SKM-1 treated with dmso at 0.1 percent for 144 hours (cell line): Measurements from ENCODE around the gene PTAFR.

Source experiments
- DNase-seq: peaks from one replicate; lab custom pipeline; 2025; ENCODE audit not compliant: unreplicated experiment; lab: John Stamatoyannopoulos, UW

Gene PTAFR

DNA sequence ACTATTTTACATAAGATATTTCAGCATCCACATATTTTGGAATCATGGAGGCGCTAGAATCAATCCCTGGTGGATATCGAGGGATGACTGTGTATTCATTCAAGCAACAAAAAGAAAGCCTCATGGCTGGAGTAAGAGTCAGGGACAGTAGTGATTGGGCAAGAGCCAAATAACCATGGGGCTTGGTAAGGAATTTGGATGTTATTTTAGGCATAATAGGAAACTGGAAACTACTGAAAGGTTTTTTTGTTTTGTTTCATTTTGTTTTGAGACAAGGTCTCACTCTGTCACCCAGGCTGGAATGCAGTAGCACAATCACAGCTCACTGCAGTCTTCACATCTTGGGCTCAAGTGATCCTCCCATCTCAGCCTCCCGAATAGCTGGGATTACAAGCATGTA lies 54.3 kb downstream of the PTAFR start:
- no peak for DNase-seq

DNA sequence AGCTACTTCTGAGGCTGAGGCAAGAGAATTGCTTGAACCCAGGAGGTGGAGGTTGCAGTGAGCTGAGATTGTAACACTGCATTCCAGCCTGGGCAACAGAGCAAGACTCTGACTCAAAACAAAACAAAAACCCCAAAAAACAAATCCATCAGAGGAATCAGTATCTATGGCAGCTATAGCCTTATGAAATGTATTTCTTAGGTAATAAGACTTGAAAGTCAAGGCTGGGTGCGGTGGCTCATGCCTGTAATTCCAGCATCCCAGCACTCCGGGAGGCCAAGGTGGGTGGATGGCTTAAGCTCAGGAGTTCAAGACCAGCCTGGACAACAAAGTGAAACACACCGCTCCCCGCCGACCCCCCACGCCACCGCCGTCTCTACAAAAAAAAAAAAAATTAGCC lies 56.9 kb downstream of the PTAFR start:
- DNase-seq: no peak

DNA sequence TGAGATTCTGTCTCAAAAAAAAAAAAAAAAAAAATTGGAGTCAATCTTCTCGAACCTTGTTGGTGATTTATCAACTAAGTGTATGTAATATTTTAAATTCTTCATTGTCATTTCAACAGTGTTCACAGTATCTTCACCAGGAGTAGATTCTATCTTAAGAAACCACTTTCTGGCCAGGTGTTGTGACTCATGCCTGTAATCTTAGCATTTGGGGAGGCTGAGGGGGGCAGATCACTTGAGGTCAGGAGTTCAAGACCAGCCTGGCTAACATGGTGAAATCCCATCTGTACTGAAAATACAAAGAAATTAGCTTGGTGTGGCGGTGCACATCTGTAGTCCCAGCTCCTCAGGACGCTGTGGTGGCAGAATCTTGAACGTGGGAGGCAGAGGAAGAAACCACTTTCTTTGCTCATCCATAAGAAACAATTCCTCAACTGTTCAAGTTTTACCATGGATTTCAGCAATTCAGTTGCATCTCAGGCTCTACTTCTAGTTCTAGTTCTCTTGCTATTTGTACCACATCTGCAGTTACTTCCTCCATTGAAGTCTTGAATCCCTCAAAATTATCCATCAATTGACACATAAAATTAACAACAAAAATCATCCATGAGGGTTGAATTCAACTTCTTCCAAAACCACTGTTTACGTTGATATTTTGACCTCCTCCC lies 57.7 kb downstream of the PTAFR start:
- no peak for DNase-seq

DNA sequence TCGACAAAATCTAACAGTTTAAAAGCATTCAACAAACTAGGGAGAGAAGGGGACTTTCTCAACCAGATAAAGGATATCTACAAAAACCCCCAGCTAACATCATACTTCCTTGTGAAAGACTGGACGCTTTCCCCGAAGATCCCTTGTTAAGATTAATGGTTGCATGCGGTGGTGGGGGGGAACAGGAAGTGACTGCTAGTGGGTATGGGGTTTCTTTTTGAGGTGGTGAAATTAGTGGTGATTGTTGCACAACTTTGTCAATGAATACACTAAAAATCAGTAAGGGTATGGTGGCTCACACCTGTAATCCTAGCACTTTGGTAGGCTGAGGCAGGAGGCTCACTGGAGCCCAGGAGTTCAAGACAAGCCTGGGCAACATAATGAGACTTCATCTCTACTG lies 61.2 kb downstream of the PTAFR start:
- DNase-seq: peak; percentile 95

DNA sequence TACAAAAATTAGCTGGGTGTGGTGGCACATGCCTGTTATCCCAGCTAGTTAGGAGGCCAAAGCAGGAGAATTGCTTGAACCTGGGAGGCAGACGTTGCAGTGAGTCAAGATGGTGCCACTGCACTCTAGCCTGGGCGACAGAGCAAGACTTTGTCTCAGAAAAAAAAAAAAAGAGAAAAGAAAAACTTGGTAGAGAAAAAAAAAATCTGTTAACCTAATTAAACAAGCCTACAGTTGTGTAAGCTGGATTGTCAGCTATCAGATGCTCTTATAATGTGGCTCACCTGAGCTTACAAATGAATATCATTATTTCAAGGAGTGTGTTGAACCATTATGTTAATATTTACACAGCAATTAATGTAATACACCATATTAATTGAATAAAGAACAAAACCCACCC lies 61.6 kb downstream of the PTAFR start:
- no peak for DNase-seq

DNA sequence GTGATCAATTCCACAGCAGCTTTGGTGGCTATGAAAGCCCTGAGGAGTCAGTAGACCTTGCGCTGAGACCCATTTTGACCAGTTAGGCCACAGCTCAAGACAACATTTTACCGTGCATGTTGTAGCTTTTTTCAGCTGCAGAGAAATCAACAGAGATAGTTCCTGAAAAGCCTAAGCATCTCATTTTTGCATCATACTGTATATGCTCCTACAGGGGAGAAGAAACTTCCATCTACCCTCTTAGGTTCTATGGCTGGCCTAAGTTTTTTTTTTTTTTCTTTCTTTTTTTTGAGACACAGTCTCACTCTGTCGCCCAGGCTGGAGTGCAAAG lies 63.3 kb downstream of the PTAFR start:
- no peak for DNase-seq

DNA sequence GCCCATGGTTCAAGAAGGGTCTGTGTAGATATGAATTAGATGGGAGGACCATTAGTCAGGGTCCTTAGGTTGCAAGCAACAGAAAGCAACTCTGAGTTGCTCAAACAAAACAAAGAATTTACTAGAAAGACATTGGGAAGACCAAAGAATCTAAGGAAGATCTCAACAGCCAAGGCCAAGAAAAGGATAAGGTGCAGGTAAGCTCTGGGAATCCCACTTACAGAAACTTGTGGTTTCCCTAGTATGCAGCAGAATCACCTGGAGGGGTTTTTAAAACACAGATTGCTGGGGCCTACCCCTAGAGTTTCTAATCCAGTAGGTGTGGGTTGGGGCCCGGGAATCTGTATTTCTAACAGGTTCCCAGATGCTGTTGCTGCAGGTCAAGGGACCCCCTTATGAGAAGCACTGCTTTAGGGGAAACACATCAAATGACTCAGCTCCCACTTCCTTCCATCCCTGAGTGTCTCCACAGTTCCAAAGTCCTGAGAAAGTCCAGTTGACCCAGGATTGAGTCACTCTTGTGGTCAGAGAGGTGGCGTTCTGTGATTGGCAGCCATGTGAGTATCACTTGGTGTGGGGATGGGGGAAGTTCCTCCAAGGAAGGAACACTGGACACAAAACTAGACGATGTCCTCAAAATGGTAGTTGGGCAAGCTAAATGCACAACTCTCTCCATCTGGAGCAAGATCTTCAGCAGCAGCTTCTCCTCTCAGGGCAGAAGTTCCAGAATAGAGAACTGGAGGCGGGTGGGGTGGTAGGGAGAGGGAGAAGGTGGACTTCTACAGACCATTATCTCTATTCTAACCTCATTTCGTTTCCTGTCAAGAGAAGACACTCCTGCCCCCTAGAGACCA lies 63.9 kb downstream of the PTAFR start:
- DNase-seq: peak; percentile 90

DNA sequence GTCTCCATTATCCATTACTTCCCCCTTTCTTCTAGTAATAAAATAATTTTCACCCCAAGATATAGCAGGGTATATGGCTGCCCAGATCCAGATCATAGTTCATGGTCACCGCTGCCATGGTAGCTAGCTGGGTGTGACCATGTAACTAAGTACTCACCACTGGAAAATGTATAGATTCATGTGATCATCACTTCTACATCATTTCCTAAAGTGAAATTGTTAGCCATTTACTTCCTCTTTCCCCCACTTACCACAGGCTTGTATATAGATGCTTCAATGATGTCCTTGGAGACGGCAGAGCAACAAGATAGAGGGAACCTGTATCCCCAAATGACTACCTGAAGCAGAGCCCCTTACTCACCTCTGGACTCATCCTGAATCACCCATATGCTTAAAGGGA lies 65.3 kb downstream of the PTAFR start:
- peak; percentile 94 for DNase-seq

DNA sequence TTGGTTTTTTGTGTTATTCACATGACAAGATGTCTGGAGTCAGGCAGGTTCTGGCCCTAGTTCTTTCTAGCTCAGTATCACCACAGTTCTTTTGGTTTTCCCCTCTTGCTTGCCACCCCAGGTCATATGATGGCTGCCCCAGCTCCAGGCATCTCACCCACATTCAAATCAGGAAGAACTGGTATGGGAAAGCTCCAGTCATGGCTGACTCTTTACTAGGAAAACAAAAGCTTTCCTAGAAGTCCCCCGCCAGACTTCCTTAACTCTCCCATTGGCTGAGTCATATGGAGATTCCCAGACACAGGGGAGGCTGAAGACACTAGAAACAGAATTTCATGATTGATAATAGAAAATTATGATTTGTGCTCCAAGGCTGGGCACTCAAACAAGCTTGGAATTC lies 65.9 kb downstream of the PTAFR start:
- no peak for DNase-seq

DNA sequence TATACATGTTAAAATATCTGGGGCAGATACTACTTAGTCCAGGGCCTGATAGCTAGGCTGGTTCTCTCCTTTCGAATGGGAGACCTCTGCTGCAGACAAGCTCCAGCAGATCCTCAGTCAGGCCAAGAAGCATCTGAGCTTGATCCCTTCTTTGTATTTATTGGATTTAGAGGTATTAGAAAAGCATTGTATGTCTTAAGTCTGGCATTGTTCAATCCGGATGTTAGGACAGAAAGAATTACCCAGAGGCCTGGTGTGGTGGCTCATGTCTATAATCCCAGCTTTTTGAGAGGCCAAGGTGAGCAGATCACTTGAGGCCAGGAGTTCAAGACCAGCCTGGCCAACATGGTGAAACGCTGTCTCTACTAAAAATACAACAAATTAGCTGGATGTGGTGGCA lies 66.9 kb downstream of the PTAFR start:
- no peak for DNase-seq

DNA sequence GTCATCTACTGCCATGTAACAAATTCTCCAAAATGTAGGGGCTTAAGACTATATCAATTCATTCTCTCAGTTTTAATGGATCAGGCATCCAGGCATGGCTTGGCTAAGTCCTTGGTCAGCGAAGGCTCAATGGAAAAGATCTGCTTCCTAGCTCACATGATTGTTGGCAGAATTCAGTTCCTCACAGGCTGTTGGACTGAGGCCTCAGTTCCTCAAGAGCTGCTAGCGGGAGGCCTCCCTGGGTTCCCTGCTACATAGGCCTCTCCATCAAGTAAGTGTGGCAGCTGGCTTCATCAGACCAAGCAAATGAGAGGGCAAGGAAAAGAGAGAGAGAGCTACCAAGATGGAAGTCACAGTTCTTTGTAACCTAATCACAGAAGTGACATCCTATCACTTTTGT lies 68.5 kb downstream of the PTAFR start:
- no peak for DNase-seq

DNA sequence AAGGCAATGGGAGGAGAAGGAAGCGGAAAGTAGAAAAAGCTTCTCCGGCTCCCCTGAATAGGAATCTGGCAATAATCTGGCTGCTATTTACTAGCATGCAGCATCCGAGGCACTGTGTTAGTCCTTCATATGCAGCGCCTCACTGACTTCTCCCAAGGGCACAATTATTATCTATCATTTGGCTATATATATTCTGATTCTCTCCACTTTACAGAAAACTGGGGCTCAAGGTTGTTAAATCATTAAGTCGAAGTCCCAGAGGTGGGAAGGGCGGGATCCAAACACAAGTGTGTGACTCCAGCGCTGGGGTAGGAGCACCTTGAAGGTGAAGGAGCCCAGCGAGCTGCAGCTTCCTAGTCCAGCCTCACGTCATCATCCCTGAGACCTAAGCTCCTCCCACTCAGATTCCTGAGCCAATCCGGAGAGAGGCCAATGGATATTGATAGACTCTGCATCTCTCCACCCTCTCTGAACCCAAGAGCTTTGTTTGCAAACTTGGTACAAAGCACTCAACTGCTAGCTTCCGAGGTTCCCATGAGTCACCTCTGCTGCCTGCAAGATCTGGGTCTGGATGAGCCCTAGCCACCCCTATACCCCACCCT lies 71.5 kb downstream of the PTAFR start:
- DNase-seq: no peak

DNA sequence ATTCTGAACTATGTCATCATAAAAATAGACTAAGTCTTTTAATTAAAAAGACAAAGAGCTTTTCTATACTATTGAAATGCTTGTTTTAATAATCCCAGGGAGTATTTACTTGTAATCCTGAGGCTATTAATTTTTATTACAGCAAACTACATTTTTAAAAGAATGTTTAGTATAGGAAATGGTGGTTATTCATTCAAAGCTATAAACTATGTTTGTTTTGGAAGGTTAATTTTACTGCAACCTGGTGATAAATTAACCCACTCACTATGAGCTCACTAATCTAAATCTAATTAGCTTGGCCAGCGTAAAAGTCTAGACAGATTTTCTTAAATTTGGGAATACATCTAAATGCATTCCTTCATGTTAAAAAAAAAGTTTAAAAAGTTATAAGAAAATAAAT lies 74.3 kb downstream of the PTAFR start:
- DNase-seq: no peak

DNA sequence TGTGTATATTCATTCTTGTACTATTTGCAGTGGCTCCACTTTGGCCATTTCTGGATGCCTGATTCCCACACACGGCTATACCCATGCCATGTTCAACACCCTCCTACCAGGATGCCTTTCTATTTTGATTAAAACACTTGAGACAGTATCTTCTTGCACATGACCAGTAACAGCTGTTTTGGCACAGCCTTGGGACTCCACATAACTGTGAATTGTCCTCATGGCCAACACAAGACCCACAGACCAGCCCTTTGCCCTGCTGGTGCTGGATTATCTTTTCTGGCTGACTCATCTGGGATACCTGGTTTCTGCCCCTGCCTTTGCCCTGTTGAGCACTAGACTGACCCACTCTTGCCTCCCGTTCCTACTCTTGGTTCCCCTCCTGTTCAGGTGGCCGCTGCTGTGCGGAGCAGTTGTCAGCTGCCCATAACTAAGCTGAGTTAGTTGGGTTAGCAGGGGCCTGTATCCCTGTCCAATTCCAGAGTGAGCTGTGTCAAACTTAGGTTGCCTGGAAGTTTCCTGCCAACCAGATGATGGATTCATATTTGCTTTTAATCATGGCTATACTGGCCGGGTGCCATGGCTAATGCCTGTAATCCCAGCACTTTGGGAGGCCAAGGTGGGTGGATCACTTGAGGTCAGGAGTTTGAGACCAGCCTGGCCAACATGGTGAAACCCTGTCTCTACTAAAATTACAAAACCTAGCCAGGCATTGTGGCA lies 77.3 kb downstream of the PTAFR start:
- no peak for DNase-seq
